ENCODE data around the gene HCRTR1.

HCRTR1 gene

GRCh38 chr1:31661856-31662255 lies 44.4 kb downstream of the HCRTR1 start:
- in situ Hi-C loops (cut with HindIII; ENCODE audit: low pct_ligation_motif_present, low sequenced_read_pairs) = no loop called here
- Histone ChIP-seq H3K27ac (no peak overlapping the region), H3K4me3 (ENCODE audit: low read depth, low read length) (no peak overlapping the region), H3K27me3 (replicated peaks) (no peaks in the 10 kb centered on the region), H3K36me3 (replicated peaks) (no peaks in the 10 kb centered on the region)
- TF ChIP-seq CTCF (IDR thresholded peaks at IDR 0.05; ENCODE audit: low read depth, low read length, missing control alignments) = no peak
- no peak for DNase-seq

- no peak for DNase-seq
- no peak overlapping the region for H3K4me3 ChIP-seq (ENCODE audit: low read depth, low read length)
- H3K36me3 ChIP-seq (replicated peaks) = no peaks in the 10 kb centered on the region
- TF ChIP-seq CTCF (IDR thresholded peaks at IDR 0.05; ENCODE audit: low read depth, low read length, missing control alignments) = no peak
- in situ Hi-C loops (cut with HindIII; ENCODE audit: low pct_ligation_motif_present, low sequenced_read_pairs) = no loop called here
- no peak overlapping the region for H3K27ac ChIP-seq
- H3K27me3 ChIP-seq (replicated peaks) = no peaks in the 10 kb centered on the region
Measured at GRCh38 chr1:31662463-31662862, 45.0 kb downstream of the HCRTR1 start.

DNA sequence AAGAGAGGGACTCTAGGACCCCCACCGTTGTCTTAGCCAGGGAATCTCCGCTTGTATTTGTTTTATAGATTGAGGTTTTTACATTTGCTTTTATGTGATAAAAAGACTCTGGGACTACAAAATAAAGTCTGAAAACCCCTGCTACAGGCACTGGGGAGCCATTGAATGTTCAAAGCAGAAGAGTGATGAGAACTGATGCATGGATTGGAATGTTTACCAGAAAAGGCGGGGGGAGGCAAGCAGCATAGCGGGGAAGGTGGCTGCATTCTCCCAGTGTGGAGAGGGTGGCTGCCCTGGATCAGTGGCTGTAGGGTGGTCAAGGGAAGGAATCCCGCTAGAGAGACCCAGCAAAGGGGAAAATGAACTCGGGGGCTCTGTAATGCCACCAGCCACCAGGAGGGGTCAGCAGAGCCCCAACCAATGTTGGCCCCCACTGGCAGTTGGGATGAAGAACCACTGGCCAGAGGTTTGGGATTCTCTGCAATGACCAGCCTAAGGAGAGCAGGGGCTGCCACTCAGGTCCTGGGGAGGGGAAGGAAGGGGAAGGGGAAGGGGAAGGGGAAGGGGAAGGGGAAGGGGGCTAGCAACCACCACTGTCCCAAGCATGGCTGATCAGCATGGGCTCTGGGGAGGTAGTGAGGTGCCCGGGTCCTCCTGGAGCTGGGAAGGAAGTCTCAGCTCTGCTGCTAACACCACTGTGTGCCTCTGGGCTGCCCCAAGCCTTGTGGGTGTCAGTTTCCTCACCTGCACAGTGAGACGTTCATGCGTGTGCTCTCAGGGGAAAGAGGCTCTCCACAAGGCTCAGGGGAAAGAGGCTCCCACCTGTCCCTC lies 46.3 kb downstream of the HCRTR1 start:
- in situ Hi-C loops (cut with HindIII; ENCODE audit: low pct_ligation_motif_present, low sequenced_read_pairs) = no loop called here
- Histone ChIP-seq H3K4me3 (ENCODE audit: low read depth, low read length) (no peak overlapping the region), H3K27me3 (replicated peaks) (no peaks in the 10 kb centered on the region), H3K36me3 (replicated peaks) (no peaks in the 10 kb centered on the region), H3K27ac (no peak overlapping the region)
- TF ChIP-seq CTCF (IDR thresholded peaks at IDR 0.05; ENCODE audit: low read depth, low read length, missing control alignments) = peak; percentile 97
- DNase-seq = peak; percentile 25

DNA sequence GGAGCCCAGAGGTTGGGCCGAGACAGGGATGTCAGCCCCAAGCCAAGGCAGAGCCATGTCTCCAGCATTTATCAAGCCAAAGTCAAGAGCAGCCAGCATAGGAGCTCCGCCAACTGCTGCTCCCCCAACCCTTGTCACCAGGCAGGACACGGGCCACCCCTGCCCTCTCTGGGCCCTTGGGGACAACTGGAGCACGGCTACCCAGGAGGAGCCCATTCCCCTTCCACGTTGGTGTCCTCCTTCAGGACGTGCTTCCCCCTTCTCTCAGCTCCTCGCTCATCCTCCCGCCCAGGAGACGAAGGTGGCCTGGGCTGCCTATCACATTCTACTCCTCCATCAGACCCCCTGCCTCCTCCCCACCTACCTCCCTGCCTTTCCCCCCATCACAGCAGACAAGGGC lies 47.0 kb downstream of the HCRTR1 start:
- no peak for TF ChIP-seq CTCF (IDR thresholded peaks at IDR 0.05; ENCODE audit: low read depth, low read length, missing control alignments)
- no peak for DNase-seq
- in situ Hi-C loops (cut with HindIII; ENCODE audit: low pct_ligation_motif_present, low sequenced_read_pairs) = no loop called here
- Histone ChIP-seq H3K27me3 (replicated peaks) (no peaks in the 10 kb centered on the region), H3K4me3 (ENCODE audit: low read depth, low read length) (no peak overlapping the region), H3K36me3 (replicated peaks) (no peaks in the 10 kb centered on the region), H3K27ac (no peak overlapping the region)

GRCh38 chr1:31665234-31665878 lies 47.9 kb downstream of the HCRTR1 start:
- no peak for DNase-seq
- no peak overlapping the region for H3K4me3 ChIP-seq (ENCODE audit: low read depth, low read length)
- H3K36me3 ChIP-seq (replicated peaks) = no peaks in the 10 kb centered on the region
- no peaks in the 10 kb centered on the region for H3K27me3 ChIP-seq (replicated peaks)
- TF ChIP-seq CTCF (IDR thresholded peaks at IDR 0.05; ENCODE audit: low read depth, low read length, missing control alignments) = no peak
- H3K27ac ChIP-seq = no peak overlapping the region
- in situ Hi-C loops (cut with HindIII; ENCODE audit: low pct_ligation_motif_present, low sequenced_read_pairs) = no loop called here

Data from brain microvascular endothelial cell (primary cell).